Heart left ventricle (tissue), 16 donors: ENCODE measurements around the gene ADGRD2. TPM values are rescaled to one million over a fixed set of nuclear protein-coding genes. Genes with fewer than 3 reads are reported as not detected.

Experiments used
- ATAC-seq, 4 donors: fragments of 200-7000 bp; cut with Tn5 transposase; one replicate each; pipeline ENCODE4 v1.9.1; 2020 to 2022; ENCODE audit warnings: moderate library complexity in 4 of 4, mild to moderate bottlenecking in 3 of 4, moderate number of reproducible peaks in 1 of 4
- DNase-seq, 5 donors: peaks; one replicate each; pipeline ENCODE4 v3.0.0-alpha.2; 2020
- H3K27ac ChIP-seq, 12 donors: fragments of 200-600 bp; sonication (generic) in 4 of 12; one replicate each; pipeline versions ENCODE4 v1.5.0 to v1.8.0; 2016 to 2022; ENCODE audit warnings: mild to moderate bottlenecking in 2 of 12
- H3K27me3 ChIP-seq, 9 donors: fragments of 200-600 bp; sonication (generic) in 2 of 9; one replicate each; pipeline versions ENCODE4 v1.5.1 to v1.8.0; 2016 to 2022; ENCODE audit warnings: mild to moderate bottlenecking in 3 of 9
- H3K36me3 ChIP-seq, 9 donors: fragments of 200-600 bp; sonication (generic) in 2 of 9; one replicate each; pipeline versions ENCODE4 v1.5.0 to v1.8.0; 2018 to 2022; ENCODE audit warnings: mild to moderate bottlenecking in 2 of 9
- H3K4me1 ChIP-seq, 12 donors: fragments of 200-600 bp; sonication (generic) in 4 of 12; one replicate each; pipeline versions ENCODE4 v1.5.0 to v1.8.0; 2016 to 2022; ENCODE audit warnings: mild to moderate bottlenecking in 3 of 12
- H3K4me3 ChIP-seq, 12 donors: fragments of 200-600 bp; sonication (generic) in 4 of 12; one replicate each; pipeline versions ENCODE4 v1.5.0 to v1.8.0; 2017 to 2022; ENCODE audit warnings: mild to moderate bottlenecking in 9 of 12, moderate library complexity in 4 of 12
- H3K9me3 ChIP-seq, 12 donors: fragments of 200-600 bp; sonication (generic) in 4 of 12; one replicate each; pipeline versions ENCODE4 v1.5.0 to v1.8.0; 2016 to 2022; ENCODE audit warnings: mild to moderate bottlenecking in 1 of 12
- POLR2A ChIP-seq, 2 donors: fragments of 450-650 bp; IDR thresholded peaks; one replicate each; pipeline ENCODE4 v1.6.1; 2017; ENCODE audit warnings: antibody characterized with exemption in 2 of 2, mild to moderate bottlenecking in 2 of 2, moderate library complexity in 2 of 2
- WGBS, 4 donors: extraction: QIAGEN DNeasy Blood & Tissue Kit in 2 of 4; methylation state at CpG; one replicate each; pipeline versions ENCODE4 v1.1.5 to v1.1.7; 2013 to 2018; 5-methylcytosine and 5-hydroxymethylcytosine counted together
- intact Hi-C, 10 donors: fragments of 100-400 bp; cut with DNase I; formaldehyde crosslinking; loops; one replicate each; pipeline versions ENCODE4 v1.11.1 to v1.14.2; 2022
- polyA plus RNA-seq, 2 donors: library from polyadenylated mRNA; stranded (reverse); fragments of 200-250 nt; gene quantifications; one replicate each; pipeline ENCODE4 v1.2.3, GENCODE V29; 2013
- total RNA-seq, 9 donors: library from RNA; depleted of rRNA in 2 of 9; stranded (reverse); fragments of >200 nt in 2 of 9; fragmentation: NEBNext Ultra II Directional in 3 of 9; extraction: Animal tissue kit (Norgen Biotek cat#: 25700) in 3 of 9; gene quantifications; one replicate each; pipeline versions ENCODE4 v1.1.0 to v1.2.4, GENCODE V29; 2016 to 2023
- TF ChIP-seq, protein P1 (sequence below), 12 donors: fragments of 200-600 bp; sonication (generic) in 4 of 12; IDR thresholded peaks; one replicate each; pipeline versions ENCODE4 v1.5.0 to v1.8.0; 2018 to 2022; ENCODE audit warnings: antibody characterized with exemption in 12 of 12, mild to moderate bottlenecking in 5 of 12
- donor health status: ischemic (EF 13 %, LVEDD 7.1; RV severe dilation, severe dysfunction).
- donor health status: healthy with polysubstance abuse.
- donor health status: DM: no; HTN: yes; CAD: no.
- donor health status: DM: no; HTN: no; CAD: no.
- donor health status: ischemic (EF 25% LVEDD 6.9; RV normal size, moderate dysfunction).
- donor health status: ischemic (EF 25% LVEDD 5.7; RV mildly dilated, moderate dysfunction).
- donor health status: healthy.
- donor health status: DM: yes; HTN: yes; CAD: no.
- donor health status: ischemic (EF 35%, LVEDD 5.7; RV mildly dilated, moderate dysfunction).
- donor health status: nonischemic (EF 11% LVEDD 7.7; RV severe dilation, severe dysfunction).
- donor health status: DM: yes; HTN: yes; CAD: no.
- donor health status: PGD.
- donor health status: ischemic (EF 29% LVEDD 5.4; RV normal size, mild dysfunction).
- donor health status: nonischemic (EF 23%, LVEDD 6.1; RV moderate dilation, normal function).

The ADGRD2 gene
- total and polyA plus RNA-seq, 11 donors, result not detected

DNA sequence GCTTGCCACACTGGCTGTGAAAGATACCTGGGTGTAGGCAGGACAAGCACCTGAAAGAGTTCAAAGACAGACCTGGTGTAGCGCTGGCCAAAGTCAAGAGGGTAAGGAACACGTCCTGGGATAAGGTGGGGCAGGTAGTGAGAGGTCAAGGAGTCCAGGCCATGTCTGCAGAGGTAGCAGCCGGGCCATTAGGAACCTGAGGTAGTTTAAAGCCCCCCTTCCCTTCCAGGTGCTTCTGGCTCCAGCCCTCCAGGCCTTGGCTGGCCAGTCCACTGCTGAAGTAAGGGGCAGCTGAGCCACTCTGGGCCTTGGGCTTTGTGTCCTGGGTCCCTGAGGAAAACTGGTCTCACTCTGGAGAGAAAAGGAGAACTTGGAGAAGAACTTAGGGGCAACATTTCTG lies 70.9 kb downstream of the ADGRD2 start:
- intact Hi-C loops, result loop anchor here in 1 of 10 donors (10.0 kb wide), 1 partner anchor 396 kb away; no protein-coding TSS in a partner anchor
- no peaks in the 10 kb centered on the region for H3K4me1 ChIP-seq
- DNase-seq (no peak), ATAC-seq (no peak)
- H3K4me3 ChIP-seq, result no peak overlapping the region
- H3K27ac ChIP-seq, result no peak overlapping the region
- TF ChIP-seq, protein P1, sequence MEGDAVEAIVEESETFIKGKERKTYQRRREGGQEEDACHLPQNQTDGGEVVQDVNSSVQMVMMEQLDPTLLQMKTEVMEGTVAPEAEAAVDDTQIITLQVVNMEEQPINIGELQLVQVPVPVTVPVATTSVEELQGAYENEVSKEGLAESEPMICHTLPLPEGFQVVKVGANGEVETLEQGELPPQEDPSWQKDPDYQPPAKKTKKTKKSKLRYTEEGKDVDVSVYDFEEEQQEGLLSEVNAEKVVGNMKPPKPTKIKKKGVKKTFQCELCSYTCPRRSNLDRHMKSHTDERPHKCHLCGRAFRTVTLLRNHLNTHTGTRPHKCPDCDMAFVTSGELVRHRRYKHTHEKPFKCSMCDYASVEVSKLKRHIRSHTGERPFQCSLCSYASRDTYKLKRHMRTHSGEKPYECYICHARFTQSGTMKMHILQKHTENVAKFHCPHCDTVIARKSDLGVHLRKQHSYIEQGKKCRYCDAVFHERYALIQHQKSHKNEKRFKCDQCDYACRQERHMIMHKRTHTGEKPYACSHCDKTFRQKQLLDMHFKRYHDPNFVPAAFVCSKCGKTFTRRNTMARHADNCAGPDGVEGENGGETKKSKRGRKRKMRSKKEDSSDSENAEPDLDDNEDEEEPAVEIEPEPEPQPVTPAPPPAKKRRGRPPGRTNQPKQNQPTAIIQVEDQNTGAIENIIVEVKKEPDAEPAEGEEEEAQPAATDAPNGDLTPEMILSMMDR (IDR thresholded peaks at IDR 0.05), result no peak
- no peak for TF ChIP-seq POLR2A (IDR thresholded peaks at IDR 0.05)
- no peaks in the 10 kb centered on the region for H3K27me3 ChIP-seq
- WGBS, 4 donors, result 93 to 98% (median 94%) methylated on average over 3 of the region's 3 CpGs
- H3K36me3 ChIP-seq, result no peaks in the 10 kb centered on the region
- H3K9me3 ChIP-seq, result no peaks in the 10 kb centered on the region

DNA sequence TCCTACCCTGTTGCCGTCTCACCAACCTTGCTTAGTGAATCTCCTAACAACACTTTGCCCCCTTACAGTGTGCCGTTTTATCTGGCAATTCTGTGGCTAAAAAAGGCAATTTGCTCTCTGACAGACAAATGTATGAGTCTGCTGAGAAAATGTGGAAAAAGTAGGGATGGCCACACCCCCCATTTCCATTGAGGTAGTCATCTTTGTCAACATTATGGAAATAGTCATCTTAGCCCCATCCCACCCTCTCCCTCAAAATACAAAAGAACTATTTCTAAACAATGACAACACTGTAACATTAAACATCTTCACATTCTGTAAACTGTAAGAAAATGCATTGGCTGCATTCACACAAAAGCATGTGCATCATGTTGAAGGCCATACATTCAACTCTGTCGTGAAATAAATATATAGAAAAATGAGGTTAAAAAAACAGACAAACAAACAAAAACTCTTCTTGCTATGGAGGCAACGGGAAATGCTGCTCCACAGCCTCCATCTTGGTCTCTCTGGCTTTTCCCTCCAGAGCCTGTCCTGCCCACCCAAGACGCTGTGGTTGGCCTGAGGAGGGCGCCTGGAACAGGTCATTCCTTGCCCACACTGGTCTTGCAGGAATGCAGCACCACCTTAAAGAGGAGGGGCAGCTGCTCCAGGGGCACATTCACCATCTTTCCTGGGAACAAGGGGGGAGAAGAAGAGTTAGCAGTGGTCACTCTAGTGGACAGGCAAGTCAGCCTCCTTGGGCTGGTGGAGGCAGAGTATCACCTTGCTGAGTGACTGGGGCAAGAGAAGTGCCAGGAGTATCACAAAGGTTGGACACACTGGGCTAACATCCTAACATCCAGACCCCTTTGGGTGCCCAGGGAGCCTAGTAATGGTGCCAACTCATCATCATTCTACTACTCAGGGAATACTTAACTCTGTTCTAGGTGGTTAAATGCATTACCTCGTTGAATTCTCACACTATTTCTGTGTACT lies 72.2 kb downstream of the ADGRD2 start:
- H3K4me1 ChIP-seq, result no peaks in the 10 kb centered on the region
- TF ChIP-seq, protein P1 (IDR thresholded peaks at IDR 0.05), result no peak
- TF ChIP-seq POLR2A (IDR thresholded peaks at IDR 0.05), result no peak
- no peaks in the 10 kb centered on the region for H3K9me3 ChIP-seq
- ATAC-seq (no peak), DNase-seq (no peak)
- 81 to 90% (median 88%) methylated on average over 7 of the region's 7 CpGs for WGBS, 4 donors
- H3K4me3 ChIP-seq, result no peak overlapping the region
- no peaks in the 10 kb centered on the region for H3K27me3 ChIP-seq
- no peak overlapping the region for H3K27ac ChIP-seq
- intact Hi-C loops, result loop anchor here in 1 of 10 donors (10.0 kb wide), 1 partner anchor 398 kb away; no protein-coding TSS in a partner anchor
- no peaks in the 10 kb centered on the region for H3K36me3 ChIP-seq

DNA sequence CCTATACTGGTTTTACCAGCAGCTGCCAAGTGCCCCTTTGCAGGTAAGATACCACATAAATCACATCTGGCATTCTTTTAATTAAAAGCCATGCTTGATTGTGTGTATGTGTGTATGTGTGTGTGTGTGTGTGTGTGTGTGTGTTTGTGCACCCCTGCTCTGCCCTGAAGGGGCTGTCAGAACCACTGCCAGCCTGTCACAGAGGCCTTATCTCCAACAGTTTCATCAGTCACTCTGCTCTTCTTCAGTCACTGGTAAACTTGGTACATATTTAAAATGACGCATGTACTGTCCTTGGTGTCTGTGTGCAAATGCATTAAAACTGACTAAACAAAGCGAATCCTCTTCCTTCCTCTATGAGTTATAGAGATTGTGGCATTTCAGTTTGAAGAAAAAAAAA lies 75.9 kb downstream of the ADGRD2 start:
- ATAC-seq, result no peak
- no peaks in the 10 kb centered on the region for H3K9me3 ChIP-seq

DNA sequence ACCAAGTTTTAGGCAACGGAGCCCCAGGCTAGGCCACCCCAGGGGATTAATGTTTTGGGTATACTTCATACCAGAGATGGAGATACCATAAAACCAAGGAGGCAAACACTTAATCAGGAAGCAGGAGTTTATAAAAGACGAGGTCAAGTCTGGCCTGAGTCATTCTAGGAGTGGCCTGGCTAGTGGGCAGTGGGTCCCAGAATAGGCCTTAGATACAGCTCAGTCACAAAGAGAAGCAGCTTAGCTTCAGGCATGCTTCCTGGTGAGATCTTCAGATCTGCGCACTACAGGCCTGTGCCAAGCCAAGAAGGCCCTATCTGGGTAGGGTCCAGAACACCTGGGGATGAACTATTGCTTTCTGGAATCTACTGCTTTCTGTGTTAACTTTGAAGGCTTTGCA lies 77.5 kb downstream of the ADGRD2 start:
- TF ChIP-seq POLR2A (IDR thresholded peaks at IDR 0.05), result no peak
- TF ChIP-seq, protein P1 (IDR thresholded peaks at IDR 0.05), result no peak
- no peak for DNase-seq
- Histone ChIP-seq H3K27ac (no peak overlapping the region), H3K4me3 (no peak overlapping the region), H3K4me1 (no peaks in the 10 kb centered on the region), H3K9me3 (no peaks in the 10 kb centered on the region), H3K27me3 (no peaks in the 10 kb centered on the region), H3K36me3 (peaks cover 0 to 3% (median 0%) of the 10 kb centered on the region in 9 donors)
- intact Hi-C loops, result loop anchor here in 1 of 10 donors (10.0 kb wide), 1 partner anchor 403 kb away; no protein-coding TSS in a partner anchor
- WGBS, 4 donors, result 84 to 94% (median 87%) methylated on average over 3 of the region's 3 CpGs
- no peak for ATAC-seq

More for the DNA sequence above, 75.9 kb downstream of the ADGRD2 start:
- no peaks in the 10 kb centered on the region for H3K4me1 ChIP-seq
- H3K4me3 ChIP-seq, result no peak overlapping the region
- H3K27ac ChIP-seq, result no peak overlapping the region
- TF ChIP-seq, protein P1 (IDR thresholded peaks at IDR 0.05), result no peak
- no peak for TF ChIP-seq POLR2A (IDR thresholded peaks at IDR 0.05)
- H3K27me3 ChIP-seq, result no peaks in the 10 kb centered on the region
- WGBS, 4 donors, result 83 to 91% (median 90%) methylated on average over 2 of the region's 2 CpGs
- no peaks in the 10 kb centered on the region for H3K36me3 ChIP-seq
- intact Hi-C loops, result loop anchor here in 1 of 10 donors (10.0 kb wide), 1 partner anchor 401 kb away; no protein-coding TSS in a partner anchor
- DNase-seq, result no peak
